Breast epithelium (tissue), 4 donors: ENCODE data around the gene KCNIP4. TPM values are rescaled to one million over a fixed set of nuclear protein-coding genes. Genes with fewer than 3 reads are reported as not detected.

Experiments
- DNase-seq, 2 donors: peaks; one replicate each; pipeline ENCODE4 v3.0.0-alpha.2; 2019; ENCODE audit warnings: low spot score in 2 of 2
- H3K27ac ChIP-seq, 2 donors: fragments of 200-600 bp; sonication (generic) in 1 of 2; one replicate each; pipeline ENCODE4 v1.5.1; 2016 to 2019; ENCODE audit warnings: mild to moderate bottlenecking in 1 of 2
- H3K27me3 ChIP-seq, 2 donors: fragments of 200-600 bp; sonication (generic) in 1 of 2; one replicate each; pipeline versions ENCODE4 v1.5.1 to v1.6.0; 2017 to 2019; ENCODE audit warnings: control low read depth in 1 of 2, mild to moderate bottlenecking in 1 of 2
- H3K36me3 ChIP-seq: fragments of 200-600 bp; one replicate; pipeline ENCODE4 v1.5.1; 2019
- H3K4me1 ChIP-seq, 2 donors: fragments of 200-600 bp; sonication (generic); one replicate each; pipeline ENCODE4 v1.5.1; 2016 to 2019; ENCODE audit warnings: control low read depth in 1 of 2
- H3K4me3 ChIP-seq, 3 donors: fragments of 200-600 bp; sonication (generic); 1 replicate in 2 of 3; 2 replicates in 1 of 3; pipeline ENCODE4 v1.5.1; 2016 to 2019; ENCODE audit warnings: mild to moderate bottlenecking in 3 of 3, moderate library complexity in 2 of 3
- H3K9me3 ChIP-seq, 2 donors: fragments of 200-600 bp; sonication (generic) in 1 of 2; one replicate each; pipeline ENCODE4 v1.5.1; 2016 to 2019; ENCODE audit warnings: control low read depth in 1 of 2
- POLR2A ChIP-seq: fragments of 450-650 bp; IDR thresholded peaks from one replicate; pipeline ENCODE4 v1.6.1; 2016; ENCODE audit warnings: antibody characterized with exemption, mild to moderate bottlenecking, moderate library complexity
- POLR2AphosphoS5 ChIP-seq, 3 donors: sonication (generic); formaldehyde crosslinking; IDR thresholded peaks; one replicate each; pipeline ENCODE4 v1.6.1; 2017; ENCODE audit warnings: antibody characterized with exemption in 3 of 3
- intact Hi-C: fragments of 100-400 bp; cut with DNase I; formaldehyde crosslinking; loops from one replicate; pipeline ENCODE4 v1.15.1; 2023; ENCODE audit warnings: low total_unique reads
- total RNA-seq, 3 donors: library from RNA; depleted of rRNA; stranded (reverse); fragments of >200 nt; gene quantifications; one replicate each; pipeline ENCODE4 v1.1.0, GENCODE V29; 2016
- TF ChIP-seq, protein P1 (sequence below), 3 donors: fragments of 450-650 bp; IDR thresholded peaks; one replicate each; pipeline ENCODE4 v1.5.1; 2016 to 2017; ENCODE audit warnings: antibody characterized with exemption in 3 of 3, mild to moderate bottlenecking in 3 of 3, moderate library complexity in 3 of 3

Gene KCNIP4
- total RNA-seq, 3 donors from 2014 or later = 0.44 to 0.66 TPM; not detected in 1

DNA sequence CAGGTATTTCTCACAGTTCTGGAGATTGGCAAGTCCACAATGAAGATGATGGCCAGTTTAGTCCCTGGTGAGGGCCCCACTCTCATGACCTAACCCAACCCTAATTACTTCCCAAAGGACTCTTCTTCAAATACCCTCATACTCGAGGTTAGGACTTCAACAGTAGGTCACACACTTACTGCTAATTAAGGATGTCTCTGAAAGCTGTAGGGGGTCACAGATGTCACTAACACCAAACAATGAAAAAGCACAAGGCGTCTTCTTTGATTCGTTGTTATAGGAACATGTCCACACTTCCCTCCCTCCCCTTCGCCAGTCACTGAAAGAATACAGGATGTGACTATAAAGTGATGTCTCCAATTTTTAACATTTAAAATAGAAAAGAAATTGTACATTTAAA, 938.6 kb downstream of the KCNIP4 start:
- intact Hi-C loops = loop anchor here (2.0 kb wide), 1 partner anchor 55 kb away; no protein-coding TSS in a partner anchor
- Histone ChIP-seq H3K27ac (no peak overlapping the region), H3K36me3 (no peaks in the 10 kb centered on the region), H3K4me3 (no peak overlapping the region), H3K9me3 (no peaks in the 10 kb centered on the region), H3K27me3 (no peaks in the 10 kb centered on the region), H3K4me1 (no peaks in the 10 kb centered on the region)
- DNase-seq = no peak
- TF ChIP-seq, protein P1, sequence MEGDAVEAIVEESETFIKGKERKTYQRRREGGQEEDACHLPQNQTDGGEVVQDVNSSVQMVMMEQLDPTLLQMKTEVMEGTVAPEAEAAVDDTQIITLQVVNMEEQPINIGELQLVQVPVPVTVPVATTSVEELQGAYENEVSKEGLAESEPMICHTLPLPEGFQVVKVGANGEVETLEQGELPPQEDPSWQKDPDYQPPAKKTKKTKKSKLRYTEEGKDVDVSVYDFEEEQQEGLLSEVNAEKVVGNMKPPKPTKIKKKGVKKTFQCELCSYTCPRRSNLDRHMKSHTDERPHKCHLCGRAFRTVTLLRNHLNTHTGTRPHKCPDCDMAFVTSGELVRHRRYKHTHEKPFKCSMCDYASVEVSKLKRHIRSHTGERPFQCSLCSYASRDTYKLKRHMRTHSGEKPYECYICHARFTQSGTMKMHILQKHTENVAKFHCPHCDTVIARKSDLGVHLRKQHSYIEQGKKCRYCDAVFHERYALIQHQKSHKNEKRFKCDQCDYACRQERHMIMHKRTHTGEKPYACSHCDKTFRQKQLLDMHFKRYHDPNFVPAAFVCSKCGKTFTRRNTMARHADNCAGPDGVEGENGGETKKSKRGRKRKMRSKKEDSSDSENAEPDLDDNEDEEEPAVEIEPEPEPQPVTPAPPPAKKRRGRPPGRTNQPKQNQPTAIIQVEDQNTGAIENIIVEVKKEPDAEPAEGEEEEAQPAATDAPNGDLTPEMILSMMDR (IDR thresholded peaks at IDR 0.05) = no peak
- TF ChIP-seq POLR2AphosphoS5 (IDR thresholded peaks at IDR 0.05) = no peak
- TF ChIP-seq POLR2A = no peak

DNA sequence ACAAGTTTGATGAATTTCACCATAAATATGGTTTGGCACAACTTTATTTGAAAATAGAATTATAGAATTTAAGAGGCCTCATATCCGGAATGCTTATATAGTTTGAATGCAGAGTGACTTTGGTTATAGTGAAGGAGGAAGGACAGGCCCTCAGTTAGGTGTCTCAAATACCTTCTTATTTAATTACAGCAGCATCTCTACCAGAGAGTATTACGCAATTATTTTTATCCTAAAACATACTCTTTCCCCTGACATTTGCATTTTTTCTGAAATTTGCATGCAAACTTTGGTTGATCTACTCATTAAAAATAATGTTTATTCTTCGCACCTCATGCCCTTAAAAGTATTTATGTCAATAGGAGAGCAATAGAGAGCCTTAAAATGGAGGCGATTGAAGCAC, 942.9 kb downstream of the KCNIP4 start:
- no peak for DNase-seq
- H3K27ac ChIP-seq = no peak overlapping the region
- no peaks in the 10 kb centered on the region for H3K27me3 ChIP-seq
- H3K4me3 ChIP-seq = no peak overlapping the region
- no peaks in the 10 kb centered on the region for H3K4me1 ChIP-seq
- intact Hi-C loops = no loop called here
- TF ChIP-seq POLR2AphosphoS5 (IDR thresholded peaks at IDR 0.05) = no peak
- TF ChIP-seq, protein P1 (IDR thresholded peaks at IDR 0.05) = no peak
- no peaks in the 10 kb centered on the region for H3K9me3 ChIP-seq
- H3K36me3 ChIP-seq = no peaks in the 10 kb centered on the region

DNA sequence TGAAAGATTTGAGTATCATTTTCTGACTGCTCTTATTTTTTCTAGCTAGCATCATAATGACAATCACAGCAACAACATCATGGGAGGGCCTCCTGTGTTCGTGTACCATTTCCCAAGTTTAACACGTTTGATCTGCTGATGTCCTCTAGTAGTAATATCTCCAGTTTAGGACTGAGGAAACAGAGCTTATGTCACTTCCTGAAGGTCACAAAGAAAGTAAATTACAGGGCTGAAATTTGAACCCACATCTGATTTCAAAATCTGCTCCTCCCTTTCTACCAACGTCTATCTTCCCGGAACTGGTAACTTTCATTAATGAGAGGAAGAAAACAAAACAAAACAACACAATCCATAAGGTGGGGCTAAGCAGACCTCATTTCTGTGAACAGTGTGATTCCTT, 945.6 kb downstream of the KCNIP4 start:
- H3K4me1 ChIP-seq = no peaks in the 10 kb centered on the region
- H3K36me3 ChIP-seq = no peaks in the 10 kb centered on the region
- DNase-seq = no peak
- no peaks in the 10 kb centered on the region for H3K27me3 ChIP-seq
- no peak overlapping the region for H3K4me3 ChIP-seq
- H3K27ac ChIP-seq = no peak overlapping the region
- TF ChIP-seq, protein P1 (IDR thresholded peaks at IDR 0.05) = no peak
- TF ChIP-seq POLR2AphosphoS5 (IDR thresholded peaks at IDR 0.05) = no peak
- no peak for TF ChIP-seq POLR2A
- intact Hi-C loops = no loop called here
- H3K9me3 ChIP-seq = no peaks in the 10 kb centered on the region

DNA sequence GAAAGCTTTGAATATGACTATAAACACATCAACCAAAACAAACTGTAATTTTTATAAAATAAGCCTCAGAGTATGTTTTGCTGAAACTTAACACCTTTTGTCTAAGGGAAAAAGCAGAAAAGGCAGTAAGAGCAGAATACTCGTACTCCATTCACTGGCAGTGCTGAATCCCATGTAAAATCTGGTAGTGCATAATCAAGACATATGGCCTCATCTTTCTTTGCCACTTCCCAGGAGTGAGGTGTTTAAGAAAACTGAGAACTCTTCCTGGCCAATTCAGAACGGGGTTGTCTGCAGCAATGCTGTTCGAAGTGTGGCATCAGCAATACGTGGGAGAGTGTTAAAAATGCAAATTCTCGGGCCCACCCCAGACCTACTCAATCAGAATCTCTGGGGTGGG, 946.3 kb downstream of the KCNIP4 start:
- H3K4me3 ChIP-seq = no peak overlapping the region
- H3K9me3 ChIP-seq = no peaks in the 10 kb centered on the region
- no peaks in the 10 kb centered on the region for H3K4me1 ChIP-seq
- intact Hi-C loops = no loop called here
- TF ChIP-seq POLR2AphosphoS5 (IDR thresholded peaks at IDR 0.05) = no peak
- TF ChIP-seq, protein P1 (IDR thresholded peaks at IDR 0.05) = no peak
- no peak for TF ChIP-seq POLR2A
- H3K27me3 ChIP-seq = no peaks in the 10 kb centered on the region
- no peak for DNase-seq
- H3K27ac ChIP-seq = no peak overlapping the region
- no peaks in the 10 kb centered on the region for H3K36me3 ChIP-seq

DNA sequence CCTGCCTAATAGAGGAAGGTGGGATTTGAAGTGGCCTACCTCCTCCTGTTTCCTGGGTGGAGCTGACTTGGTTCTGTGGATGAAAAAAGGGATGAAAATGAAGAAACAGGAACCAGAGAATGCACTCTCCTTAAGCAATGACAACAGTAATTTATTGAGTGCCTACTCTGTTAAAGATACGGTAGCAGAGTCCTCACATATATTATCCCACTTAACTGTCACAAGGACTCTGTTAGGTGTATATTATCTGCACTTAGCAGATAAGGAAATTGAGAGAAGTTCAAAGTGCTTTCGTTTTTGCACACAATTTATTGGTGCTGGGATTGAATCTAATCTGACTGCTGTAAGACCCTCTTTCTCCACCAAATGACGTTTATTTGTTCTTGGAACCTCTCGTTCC, 947.1 kb downstream of the KCNIP4 start:
- Histone ChIP-seq H3K4me1 (no peaks in the 10 kb centered on the region), H3K27me3 (no peaks in the 10 kb centered on the region), H3K27ac (no peak overlapping the region), H3K9me3 (no peaks in the 10 kb centered on the region), H3K4me3 (no peak overlapping the region), H3K36me3 (no peaks in the 10 kb centered on the region)
- TF ChIP-seq, protein P1 (IDR thresholded peaks at IDR 0.05) = no peak
- TF ChIP-seq POLR2A (no peak), POLR2AphosphoS5 (IDR thresholded peaks at IDR 0.05) (no peak)
- DNase-seq = no peak
- intact Hi-C loops = no loop called here
